ENCODE data around the gene FBXO42. TPM values are rescaled to one million over a fixed set of nuclear protein-coding genes. Genes with fewer than 3 reads are reported as not detected.
A peak's percentile ranks its signal among the peaks of the same experiment; 100 is the strongest.

Gene FBXO42
- total RNA-seq, 6 experiments from 2014 or later: 7.9 to 14.1 (median 10.2) TPM

DNA sequence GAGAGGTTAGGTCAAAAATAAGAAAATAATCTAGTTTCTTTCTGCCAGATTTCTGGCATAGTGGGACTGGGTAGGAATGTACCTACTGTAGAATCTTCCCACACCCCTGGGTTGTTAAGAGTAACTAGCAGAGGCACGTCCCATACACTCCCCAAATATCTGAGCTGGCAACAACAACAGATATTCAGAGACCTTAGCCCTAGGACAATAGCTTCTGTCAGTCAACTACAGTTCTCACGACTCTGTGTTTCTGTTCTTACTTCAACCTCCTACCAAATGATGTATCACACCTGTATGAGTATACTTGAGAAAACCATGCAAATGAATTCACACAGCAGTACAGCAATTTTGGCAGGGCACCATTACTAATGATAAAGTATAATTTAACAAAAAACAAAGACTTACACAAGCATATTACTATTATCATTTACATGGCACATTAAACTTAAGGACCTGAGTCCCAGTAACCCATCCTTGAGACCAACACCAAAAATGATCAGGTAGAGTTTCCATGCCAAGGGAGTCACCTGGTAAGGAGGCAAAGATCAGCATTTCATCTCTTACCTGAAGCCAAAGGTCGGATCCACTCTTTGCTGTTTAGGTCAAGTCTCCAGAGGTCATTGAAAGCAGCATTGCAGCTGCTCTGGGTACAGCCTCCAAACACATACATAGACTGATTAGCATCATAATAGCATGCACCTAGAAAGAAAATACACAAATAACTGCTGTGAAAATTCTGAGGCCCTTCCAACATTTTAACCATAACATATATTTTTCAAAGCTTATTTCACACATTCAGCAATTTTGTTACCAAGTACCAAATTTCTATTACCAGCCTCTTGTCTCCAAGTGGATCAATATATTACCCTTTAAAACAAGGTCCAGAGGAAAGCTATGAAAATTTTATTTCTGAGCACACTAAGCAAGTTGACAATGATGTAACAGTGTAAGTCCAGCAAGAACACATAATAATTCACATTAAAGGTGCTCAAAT, 57.8 kb downstream of the FBXO42 start:
- Histone ChIP-seq H3K27ac (peak overlapping the region in 1 of 3 donors; percentile 21), H3K4me3 (no peak overlapping the region), H3K9me3 (no peaks in the 10 kb centered on the region), H3K27me3 (no peaks in the 10 kb centered on the region), H3K36me3 (peaks cover 0 to 17% (median 0%) of the 10 kb centered on the region in 4 donors), H3K4me1 (peaks cover 0 to 19% (median 0%) of the 10 kb centered on the region in 4 donors)
- WGBS (ENCODE audit: insufficient coverage, low coverage, low lambda C conversion rate, missing lambda C conversion rate): 59% methylated on average over 2 of the region's 3 CpGs
- TF ChIP-seq CTCF (IDR thresholded peaks at IDR 0.05) (no peak), POLR2A (IDR thresholded peaks at IDR 0.05) (no peak)
- intact Hi-C loops (cut with DNase I): no loop called here
- DNase-seq (no peak), ATAC-seq (peak in 3 of 4 donors; percentile 21 to 67 (median 26))

DNA sequence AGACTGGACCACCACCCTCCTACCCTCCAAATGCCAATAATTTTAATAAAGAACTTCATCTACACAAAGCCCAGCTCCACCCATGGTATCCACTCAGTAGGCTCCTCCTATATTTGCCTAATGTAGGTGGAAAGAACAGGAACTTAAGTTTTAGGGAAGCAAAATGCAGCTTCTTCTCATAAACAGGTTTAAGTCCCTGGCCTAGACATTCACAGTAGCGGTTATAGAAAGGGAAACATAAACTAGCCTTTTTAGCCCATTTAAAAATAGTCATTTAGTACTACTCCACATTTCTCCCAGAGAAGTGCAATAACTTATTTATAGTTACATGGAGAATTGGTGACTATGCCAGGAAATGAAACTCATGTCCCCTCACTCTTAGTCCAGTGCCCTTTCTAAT, 58.7 kb downstream of the FBXO42 start:
- TF ChIP-seq POLR2A (IDR thresholded peaks at IDR 0.05): no peak
- TF ChIP-seq CTCF (IDR thresholded peaks at IDR 0.05): no peak
- Histone ChIP-seq H3K4me3 (no peak overlapping the region), H3K36me3 (peaks cover 0 to 17% (median 0%) of the 10 kb centered on the region in 4 donors), H3K9me3 (no peaks in the 10 kb centered on the region), H3K27ac (no peak overlapping the region), H3K4me1 (peaks cover 0 to 10% (median 0%) of the 10 kb centered on the region in 4 donors), H3K27me3 (no peaks in the 10 kb centered on the region)
- no peak for DNase-seq
- ATAC-seq: peak; percentile 26 to 46 (median 39)
- intact Hi-C loops (cut with DNase I): no loop called here
- WGBS (ENCODE audit: insufficient coverage, low coverage, low lambda C conversion rate, missing lambda C conversion rate): 77% methylated on average over 1 of the region's 1 CpG

GRCh38 chr1:16292739-16293138, 59.5 kb downstream of the FBXO42 start:
- Histone ChIP-seq H3K4me3 (no peak overlapping the region), H3K36me3 (peaks cover 0 to 17% (median 0%) of the 10 kb centered on the region in 4 donors), H3K27ac (no peak overlapping the region), H3K27me3 (no peaks in the 10 kb centered on the region), H3K4me1 (peaks cover 0 to 8% (median 0%) of the 10 kb centered on the region in 4 donors), H3K9me3 (no peaks in the 10 kb centered on the region)
- DNase-seq (no peak), ATAC-seq (no peak)
- intact Hi-C loops (cut with DNase I): no loop called here
- no peak for TF ChIP-seq CTCF (IDR thresholded peaks at IDR 0.05)
- TF ChIP-seq POLR2A (IDR thresholded peaks at IDR 0.05): no peak

DNA sequence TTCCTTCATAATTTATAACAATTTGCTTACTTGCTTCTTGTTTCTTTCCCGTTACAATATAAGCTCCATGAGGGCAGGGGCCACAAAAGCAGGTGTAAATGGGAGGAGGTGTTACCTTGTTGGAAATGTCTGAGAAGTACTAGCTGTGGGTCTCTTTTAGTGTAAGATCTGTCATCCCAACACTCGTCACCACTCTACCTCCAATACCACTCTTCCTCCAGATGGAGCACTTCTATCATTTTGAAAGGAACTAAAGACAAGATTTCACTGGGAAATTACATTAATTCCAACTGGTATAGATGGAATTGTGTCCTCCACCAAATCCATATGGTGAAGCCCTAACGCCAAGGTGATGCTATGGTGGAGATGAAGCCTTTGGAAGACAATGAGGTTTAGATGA, 62.3 kb downstream of the FBXO42 start:
- Histone ChIP-seq H3K4me3 (no peak overlapping the region), H3K36me3 (peaks cover 0 to 17% (median 0%) of the 10 kb centered on the region in 4 donors), H3K27ac (no peak overlapping the region), H3K9me3 (no peaks in the 10 kb centered on the region), H3K4me1 (peaks cover 0 to 6% (median 0%) of the 10 kb centered on the region in 4 donors), H3K27me3 (no peaks in the 10 kb centered on the region)
- DNase-seq (no peak), ATAC-seq (no peak)
- intact Hi-C loops (cut with DNase I): no loop called here
- WGBS (ENCODE audit: insufficient coverage, low coverage, low lambda C conversion rate, missing lambda C conversion rate): 93% methylated on average over 3 of the region's 3 CpGs
- TF ChIP-seq CTCF (IDR thresholded peaks at IDR 0.05): no peak
- no peak for TF ChIP-seq POLR2A (IDR thresholded peaks at IDR 0.05)

Measured in right lobe of liver (tissue), 6 donors.